GM21447 (cell line): ENCODE data around the gene MTFP1.
"Not testable (repeated sequence)": the region's sequence is repeated elsewhere in the genome, so short reads cannot be mapped to it uniquely, and the experiment has no call there.

Source experiments
- ATAC-seq: cut with Tn5 transposase; IDR thresholded peaks from one replicate; pipeline ENCODE4 v1.9.1; 2021; ENCODE audit not compliant: unreplicated experiment

Gene MTFP1

DNA sequence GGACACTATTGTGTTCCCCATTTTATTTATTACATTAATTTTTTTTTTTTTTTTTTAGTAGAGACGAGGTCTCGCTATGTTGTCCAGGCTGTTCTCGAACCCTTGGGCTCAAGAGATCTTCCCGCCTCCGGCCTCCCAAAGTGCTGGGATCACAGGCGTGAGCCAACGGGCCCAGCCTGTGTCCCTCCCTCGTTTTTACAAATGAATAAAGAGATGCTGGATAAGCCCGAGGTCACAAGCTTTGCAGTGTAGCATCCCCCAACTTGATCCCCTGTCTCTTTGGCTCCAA is 297 bp upstream of the MTFP1 start:
- ATAC-seq = no peak

DNA sequence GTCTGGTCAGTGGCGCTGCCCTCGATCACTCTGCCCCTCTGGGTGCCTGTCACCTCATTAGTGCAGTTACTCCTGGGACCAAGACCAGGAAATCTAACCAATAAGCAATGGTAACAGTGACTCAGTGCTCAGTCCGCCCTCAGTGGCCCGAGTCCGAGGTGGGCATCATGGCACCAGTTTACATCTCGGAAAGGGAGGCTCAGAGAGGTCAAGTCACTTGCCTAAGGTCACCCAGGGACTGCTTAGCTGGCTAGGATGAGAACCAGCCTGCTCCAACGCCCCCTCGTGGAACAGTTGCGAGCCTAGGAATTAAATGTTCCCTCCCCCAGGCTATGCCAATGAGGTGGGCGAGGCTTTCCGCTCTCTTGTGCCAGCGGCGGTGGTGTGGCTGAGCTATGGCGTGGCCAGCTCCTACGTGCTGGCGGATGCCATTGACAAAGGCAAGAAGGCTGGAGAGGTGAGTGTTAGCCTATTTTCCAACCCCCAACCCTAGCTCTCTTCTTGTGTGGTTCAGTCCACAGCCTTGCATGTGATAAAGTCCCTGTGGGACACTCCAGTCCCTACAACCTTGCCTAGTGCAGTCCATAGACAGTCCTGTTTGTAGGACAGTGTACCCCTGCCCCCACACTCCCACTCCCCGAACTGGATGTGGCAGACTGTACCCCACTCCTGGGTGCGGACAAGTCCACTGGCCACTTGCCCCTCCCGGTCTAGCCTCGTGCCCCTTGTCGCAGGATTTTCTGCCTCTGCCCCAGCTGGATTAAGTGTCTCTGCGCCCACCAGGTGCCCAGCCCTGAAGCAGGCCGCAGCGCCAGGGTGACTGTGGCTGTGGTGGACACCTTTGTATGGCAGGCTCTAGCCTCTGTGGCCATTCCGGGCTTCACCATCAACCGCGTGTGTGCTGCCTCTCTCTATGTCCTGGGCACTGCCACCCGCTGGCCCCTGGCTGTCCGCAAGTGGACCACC is 1.1 kb downstream of the MTFP1 start:
- no peak for ATAC-seq

DNA sequence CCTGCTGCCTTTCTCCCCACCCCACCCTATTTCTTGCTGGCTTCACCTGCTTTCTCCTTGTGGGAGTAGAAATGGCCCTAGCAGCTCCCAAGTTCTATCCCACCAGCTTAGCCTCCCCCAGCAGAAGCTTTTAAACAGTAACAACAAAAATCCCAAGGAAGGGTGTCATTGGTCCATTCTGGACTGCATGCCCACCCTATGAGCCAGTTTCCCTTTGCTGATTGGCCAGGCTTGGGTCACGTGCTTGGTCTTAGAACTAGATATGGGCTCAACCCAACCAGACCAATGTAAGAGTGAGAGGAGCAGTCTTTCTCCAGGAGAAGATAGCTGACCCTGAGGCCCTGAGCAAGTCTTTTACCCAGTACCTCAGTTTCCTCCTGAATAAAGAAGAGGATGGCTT is 2.3 kb downstream of the MTFP1 start:
- ATAC-seq = no peak

- ATAC-seq = no peak
Observed at GRCh38 chr22:30429887-30430286, 4.3 kb downstream of the MTFP1 start.

- no peak for ATAC-seq
Observed at GRCh38 chr22:30430933-30431332, 5.4 kb downstream of the MTFP1 start.

DNA sequence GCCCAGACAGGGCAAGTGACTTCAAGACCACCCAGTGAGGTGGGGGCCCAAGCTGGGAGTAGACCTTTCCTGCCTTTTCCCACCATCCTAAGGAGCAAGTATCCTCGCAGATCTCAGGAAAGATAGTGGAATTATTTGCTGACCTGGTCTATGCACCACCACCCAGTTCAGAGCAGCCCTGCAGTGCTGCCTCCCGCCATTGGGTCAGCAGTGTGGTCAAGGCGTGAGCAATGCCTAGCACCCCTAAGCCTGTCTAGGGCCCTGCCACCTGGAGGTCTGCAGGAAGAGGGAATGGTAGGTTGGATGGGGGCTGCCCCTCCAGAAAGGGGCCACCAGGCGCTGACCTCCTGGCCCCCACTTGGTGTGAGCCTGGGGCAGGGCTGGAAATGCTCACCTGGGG is 6.5 kb downstream of the MTFP1 start:
- ATAC-seq = no peak

- ATAC-seq = no peak
Observed at GRCh38 chr22:30432520-30432919, 7.0 kb downstream of the MTFP1 start.

GRCh38 chr22:30433227-30433626 is 7.7 kb downstream of the MTFP1 start:
- ATAC-seq = no peak

- no peak for ATAC-seq
Observed at GRCh38 chr22:30433773-30434172, 8.2 kb downstream of the MTFP1 start.

GRCh38 chr22:30434843-30435242 is 9.3 kb downstream of the MTFP1 start:
- ATAC-seq = no peak

GRCh38 chr22:30435674-30436126 is 10.1 kb downstream of the MTFP1 start:
- no peak for ATAC-seq

GRCh38 chr22:30436196-30436595 is 10.6 kb downstream of the MTFP1 start:
- ATAC-seq = no peak

DNA sequence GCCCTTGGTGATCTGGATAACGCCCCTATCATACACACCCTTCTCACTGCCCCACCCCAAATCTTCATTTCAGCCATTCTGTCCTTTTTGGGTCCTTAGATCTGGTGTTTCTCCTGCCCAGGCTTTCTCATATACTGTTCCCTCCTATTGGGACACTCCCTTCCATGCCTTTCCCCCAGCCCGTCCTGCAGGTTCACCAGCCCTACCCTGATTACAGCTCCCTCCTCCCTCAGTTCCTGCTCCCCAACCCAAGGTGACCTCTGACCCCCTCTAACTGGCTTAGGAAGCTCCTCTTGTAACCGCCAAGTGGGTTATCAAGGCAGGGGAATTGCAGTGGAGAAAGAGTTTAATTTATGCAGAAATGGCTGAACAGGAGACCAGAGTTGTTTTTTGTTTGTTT is 13.0 kb downstream of the MTFP1 start:
- ATAC-seq = no peak

DNA sequence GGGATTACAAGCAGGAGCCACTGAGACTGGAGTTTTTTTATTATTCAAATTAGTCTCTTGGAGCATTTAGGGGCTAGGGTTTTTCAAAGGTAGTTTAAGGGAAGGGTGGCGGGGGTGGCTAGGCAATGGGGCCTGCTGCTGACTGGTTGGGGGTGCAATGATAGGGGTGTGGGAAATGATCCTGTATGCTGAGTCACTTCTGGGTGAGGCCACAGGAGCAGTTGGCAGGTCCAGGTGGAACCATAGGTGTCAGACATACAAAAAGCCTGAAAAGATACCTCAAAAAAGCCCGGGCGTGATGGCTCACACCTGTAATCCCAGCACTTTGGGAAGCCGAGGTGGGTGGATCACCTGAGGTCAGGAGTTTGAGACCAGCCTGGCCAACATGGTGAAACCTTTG is 13.7 kb downstream of the MTFP1 start:
- ATAC-seq = no peak

DNA sequence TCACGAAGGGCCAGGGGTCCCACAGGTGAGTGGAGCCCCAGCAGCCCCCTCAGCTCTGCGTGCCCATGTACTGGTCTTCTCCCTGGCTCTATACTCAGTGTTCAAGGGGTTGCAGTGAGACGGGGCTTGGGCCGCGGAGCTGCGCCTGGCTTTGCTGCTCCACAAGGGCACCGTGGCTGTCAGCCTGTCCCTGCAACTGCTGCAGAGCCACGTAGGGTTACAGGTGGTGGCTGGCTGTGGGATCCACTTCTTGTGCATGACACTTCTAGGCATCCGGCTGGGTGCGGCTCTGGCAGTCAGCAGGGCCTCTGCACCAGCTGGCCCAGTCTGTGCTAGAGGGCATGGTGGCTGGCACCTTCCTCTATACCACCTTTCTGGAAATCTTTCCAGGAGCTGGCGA is 14.3 kb downstream of the MTFP1 start:
- no peak for ATAC-seq

DNA sequence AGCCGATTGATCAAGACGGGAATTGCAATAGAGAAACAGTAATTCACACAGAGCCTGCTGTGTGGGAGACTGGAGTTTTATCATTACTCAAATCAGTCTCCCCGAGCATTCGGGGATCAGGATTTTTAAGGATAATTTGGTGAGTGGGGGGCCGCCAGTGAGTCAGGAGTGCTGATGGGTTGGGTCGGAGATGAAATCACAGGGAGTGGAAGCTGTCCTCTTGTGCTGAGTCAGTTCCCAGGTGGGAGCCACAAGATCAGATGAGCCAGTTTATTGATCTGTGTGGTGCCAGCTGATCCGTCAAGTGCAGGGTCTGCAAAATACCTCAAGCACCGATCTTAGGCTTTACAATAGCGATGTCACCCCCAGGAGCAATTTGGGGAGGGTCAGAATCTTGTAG is 15.5 kb downstream of the MTFP1 start:
- ATAC-seq = no peak

DNA sequence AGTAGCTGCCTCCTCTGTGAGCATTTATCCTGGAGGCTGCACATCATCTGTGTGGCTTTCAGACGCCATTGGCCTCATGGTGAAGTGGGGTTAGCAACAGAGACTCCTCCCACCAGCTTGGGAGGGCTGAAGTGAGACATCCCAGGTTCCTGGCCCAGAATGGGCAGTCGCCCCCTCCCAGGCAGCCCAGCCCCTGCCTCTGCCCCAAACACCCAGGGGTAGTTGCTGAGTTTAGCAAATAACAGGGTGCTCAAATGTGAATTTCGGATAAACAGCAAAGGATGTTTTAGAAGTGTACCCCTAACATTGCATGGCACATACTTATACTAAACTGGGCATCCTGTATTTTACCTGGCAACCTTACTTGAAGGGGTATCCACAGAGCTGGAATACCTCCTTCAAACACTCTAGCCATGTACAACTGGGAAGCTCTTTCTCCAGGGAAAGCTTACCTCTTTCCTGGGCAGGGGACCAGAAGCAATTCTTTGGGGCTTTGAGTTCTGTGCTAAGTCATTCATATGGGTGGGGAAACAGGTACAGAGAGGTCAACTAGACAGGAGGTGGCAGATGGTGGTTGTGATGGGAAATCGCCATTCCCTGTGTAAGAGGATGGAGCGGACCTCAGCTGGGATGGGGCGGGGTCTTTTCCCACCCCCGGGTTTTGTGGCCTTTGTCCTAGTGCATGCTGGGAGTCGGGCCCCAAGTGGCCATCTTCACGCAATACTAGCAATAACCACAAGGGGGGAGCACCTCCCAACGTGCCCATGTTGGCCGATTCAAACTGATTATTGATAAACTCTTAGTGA is 19.3 kb downstream of the MTFP1 start:
- no peak for ATAC-seq

- ATAC-seq = no peak
Observed at GRCh38 chr22:30445438-30446145, 20.0 kb downstream of the MTFP1 start.

DNA sequence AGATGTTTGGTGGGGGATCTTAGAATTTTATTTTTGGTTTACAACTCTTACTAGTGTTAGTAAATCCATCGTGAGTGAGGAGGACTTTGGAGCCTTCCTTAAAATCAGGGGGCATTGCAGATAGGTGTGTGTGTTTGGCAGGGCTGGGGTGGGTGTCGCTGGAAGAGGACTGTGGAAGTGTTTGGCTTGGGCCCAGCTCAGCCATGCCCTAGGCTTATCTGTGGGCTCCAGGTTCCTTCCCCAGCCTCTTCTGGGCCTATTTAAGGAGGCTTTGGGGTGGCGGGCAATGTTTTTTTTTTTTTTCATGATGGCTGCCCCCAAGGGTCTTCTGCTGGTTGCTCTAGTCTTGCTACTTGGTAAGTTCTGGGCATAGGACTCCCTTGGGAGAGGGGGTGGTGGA is 22.1 kb downstream of the MTFP1 start:
- ATAC-seq = no peak

GRCh38 chr22:30451488-30451887 is 25.9 kb downstream of the MTFP1 start:
- not testable (repeated sequence) for ATAC-seq

DNA sequence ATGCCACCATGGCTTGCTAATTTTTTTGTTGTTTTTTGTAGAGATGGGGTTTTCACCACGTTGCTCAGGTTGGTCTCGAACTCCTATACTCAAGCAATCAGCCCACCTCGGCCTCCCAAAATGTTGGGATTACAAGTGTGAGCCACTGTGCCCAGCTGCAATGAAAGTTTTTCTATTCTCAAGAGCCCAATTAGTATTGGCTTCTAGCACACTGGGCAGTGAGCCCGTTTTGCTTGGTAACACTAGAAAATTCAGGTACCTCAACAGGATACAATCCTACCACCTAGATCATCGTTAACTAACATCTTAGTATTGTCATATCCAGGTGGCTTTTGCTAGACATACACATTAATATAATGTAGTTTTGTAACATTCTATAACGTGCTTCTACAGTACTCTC is 27.3 kb downstream of the MTFP1 start:
- ATAC-seq = no peak
